ENCODE measurements around the gene ZNF385D. TPM values are rescaled to one million over a fixed set of nuclear protein-coding genes. Genes with fewer than 3 reads are reported as not detected.
A peak's percentile ranks its signal among the peaks of the same experiment; 100 is the strongest.
"Not testable (repeated sequence)": the region's sequence is repeated elsewhere in the genome, so short reads cannot be mapped to it uniquely, and the experiment has no call there.

The ZNF385D gene
- polyA plus RNA-seq, 3 donors = 8.2 to 21.6 (median 17.4) TPM

GRCh38 chr3:21543380-21544075 lies 207.5 kb downstream of the ZNF385D start:
- DNase-seq (ENCODE audit: extremely low read depth in 1 of 11, low read depth in 9 of 11, low spot score in 4 of 11) = no peak

GRCh38 chr3:21542656-21543379 lies 208.2 kb downstream of the ZNF385D start:
- DNase-seq (ENCODE audit: extremely low read depth in 1 of 11, low read depth in 9 of 11, low spot score in 4 of 11) = no peak

- no peak for DNase-seq (ENCODE audit: extremely low read depth in 1 of 11, low read depth in 9 of 11, low spot score in 4 of 11)
These were observed 210.7 kb downstream of the ZNF385D start for GRCh38 chr3:21540265-21540664.

- peak in 2 of 11 donors; percentile 5 to 38 for DNase-seq (ENCODE audit: extremely low read depth in 1 of 11, low read depth in 9 of 11, low spot score in 4 of 11)
These were observed 216.5 kb downstream of the ZNF385D start for GRCh38 chr3:21534462-21534861.

- no peak for DNase-seq (ENCODE audit: extremely low read depth in 1 of 11, low read depth in 9 of 11, low spot score in 4 of 11)
These were observed 218.0 kb downstream of the ZNF385D start for GRCh38 chr3:21533002-21533401.

- DNase-seq (ENCODE audit: extremely low read depth in 1 of 11, low read depth in 9 of 11, low spot score in 4 of 11) = no peak
These were observed 219.1 kb downstream of the ZNF385D start for GRCh38 chr3:21531909-21532308.

- no peak for DNase-seq (ENCODE audit: extremely low read depth in 1 of 11, low read depth in 9 of 11, low spot score in 4 of 11)
These were observed 222.6 kb downstream of the ZNF385D start for GRCh38 chr3:21528291-21528995.

- no peak for DNase-seq (ENCODE audit: extremely low read depth in 1 of 11, low read depth in 9 of 11, low spot score in 4 of 11)
These were observed 224.5 kb downstream of the ZNF385D start for GRCh38 chr3:21526461-21526860.

GRCh38 chr3:21524133-21524532 lies 226.9 kb downstream of the ZNF385D start:
- no peak for DNase-seq (ENCODE audit: extremely low read depth in 1 of 11, low read depth in 9 of 11, low spot score in 4 of 11)

GRCh38 chr3:21520106-21520963 lies 230.7 kb downstream of the ZNF385D start:
- DNase-seq (ENCODE audit: extremely low read depth in 1 of 11, low read depth in 9 of 11, low spot score in 4 of 11) = no peak

- no peak for DNase-seq (ENCODE audit: extremely low read depth in 1 of 11, low read depth in 9 of 11, low spot score in 4 of 11)
These were observed 233.8 kb downstream of the ZNF385D start for GRCh38 chr3:21517184-21517583.

GRCh38 chr3:21515417-21515816 lies 235.6 kb downstream of the ZNF385D start:
- no peak for DNase-seq (ENCODE audit: extremely low read depth in 1 of 11, low read depth in 9 of 11, low spot score in 4 of 11)

GRCh38 chr3:21509731-21510470 lies 241.1 kb downstream of the ZNF385D start:
- no peak for DNase-seq (ENCODE audit: extremely low read depth in 1 of 11, low read depth in 9 of 11, low spot score in 4 of 11)

- DNase-seq (ENCODE audit: extremely low read depth in 1 of 11, low read depth in 9 of 11, low spot score in 4 of 11) = no peak
These were observed 242.8 kb downstream of the ZNF385D start for GRCh38 chr3:21508246-21508645.

GRCh38 chr3:21505711-21506460 lies 245.1 kb downstream of the ZNF385D start:
- DNase-seq (ENCODE audit: extremely low read depth in 1 of 11, low read depth in 9 of 11, low spot score in 4 of 11) = no peak

- DNase-seq (ENCODE audit: extremely low read depth in 1 of 11, low read depth in 9 of 11, low spot score in 4 of 11) = no peak
These were observed 248.4 kb downstream of the ZNF385D start for GRCh38 chr3:21502656-21503055.

- DNase-seq (ENCODE audit: extremely low read depth in 1 of 11, low read depth in 9 of 11, low spot score in 4 of 11) = no peak
These were observed 250.2 kb downstream of the ZNF385D start for GRCh38 chr3:21500834-21501233.

- DNase-seq (ENCODE audit: extremely low read depth in 1 of 11, low read depth in 9 of 11, low spot score in 4 of 11) = not testable (repeated sequence)
These were observed 260.3 kb downstream of the ZNF385D start for GRCh38 chr3:21490671-21491070.
